Spleen (tissue), 11 donors: ENCODE results near the gene ACTN2. TPM values are rescaled to one million over a fixed set of nuclear protein-coding genes. Genes with fewer than 3 reads are reported as not detected.
A peak's percentile ranks its signal among the peaks of the same experiment; 100 is the strongest.

Experiments
- DNase-seq: peaks from one replicate; pipeline ENCODE4 v3.0.0-alpha.2; 2020
- H3K27ac ChIP-seq, 8 donors: fragments of 200-600 bp; sonication (generic) in 7 of 8; 1 replicate in 4 of 8; 2 replicates in 4 of 8; pipeline versions ENCODE4 v1.5.0 to v1.8.0; 2016 to 2021; ENCODE audit warnings: inconsistent platforms in 4 of 8, mild to moderate bottlenecking in 4 of 8, moderate library complexity in 1 of 8
- H3K27me3 ChIP-seq, 7 donors: fragments of 200-600 bp; sonication (generic) in 6 of 7; replicated peaks in 1 of 7; 1 replicate in 4 of 7; 2 replicates in 3 of 7; pipeline versions ENCODE4 v1.5.0 to v1.8.0; 2016 to 2021; ENCODE audit warnings: inconsistent platforms in 3 of 7, mild to moderate bottlenecking in 1 of 7
- H3K36me3 ChIP-seq, 6 donors: fragments of 200-600 bp; sonication (generic) in 5 of 6; 1 replicate in 4 of 6; 2 replicates in 2 of 6; pipeline versions ENCODE4 v1.5.0 to v1.8.0; 2016 to 2021; ENCODE audit warnings: inconsistent platforms in 2 of 6
- H3K4me1 ChIP-seq, 6 donors: fragments of 200-600 bp; sonication (generic) in 5 of 6; 1 replicate in 3 of 6; 2 replicates in 3 of 6; pipeline versions ENCODE4 v1.5.0 to v1.8.0; 2016 to 2021; ENCODE audit warnings: inconsistent platforms in 3 of 6
- H3K4me3 ChIP-seq, 8 donors: fragments of 200-600 bp; sonication (generic) in 7 of 8; 1 replicate in 4 of 8; 2 replicates in 4 of 8; pipeline versions ENCODE4 v1.5.0 to v1.8.0; 2016 to 2021; ENCODE audit warnings: inconsistent platforms in 4 of 8, mild to moderate bottlenecking in 4 of 8, moderate library complexity in 2 of 8
- H3K9me3 ChIP-seq, 8 donors: fragments of 200-600 bp; sonication (generic) in 7 of 8; 1 replicate in 4 of 8; 2 replicates in 4 of 8; pipeline versions ENCODE4 v1.5.0 to v1.8.0; 2016 to 2021; ENCODE audit warnings: inconsistent platforms in 4 of 8
- POLR2A ChIP-seq, 3 donors: fragments of 450-650 bp; IDR thresholded peaks; one replicate each; pipeline ENCODE4 v1.5.1; 2017; ENCODE audit warnings: antibody characterized with exemption in 3 of 3, mild to moderate bottlenecking in 1 of 3
- POLR2AphosphoS5 ChIP-seq, 3 donors: sonication (generic); formaldehyde crosslinking; IDR thresholded peaks; one replicate each; pipeline ENCODE4 v1.5.1; 2017; ENCODE audit warnings: antibody characterized with exemption in 3 of 3
- WGBS, 5 donors: extraction: QIAGEN DNeasy Blood & Tissue Kit in 3 of 5; methylation state at CpG; one replicate each; pipeline versions ENCODE4 v1.1.5 to v1.1.7; 2013 to 2018; 5-methylcytosine and 5-hydroxymethylcytosine counted together
- intact Hi-C: fragments of 100-400 bp; cut with DNase I; formaldehyde crosslinking; loops from one replicate; pipeline ENCODE4 v1.15.0; 2023; ENCODE audit warnings: low total_unique reads
- polyA plus RNA-seq, 3 donors: library from polyadenylated mRNA; stranded (reverse); fragments of 200-250 nt; gene quantifications; one replicate each; pipeline ENCODE4 v1.2.1, GENCODE V29; 2013
- total RNA-seq, 7 donors: library from RNA; depleted of rRNA in 3 of 7; stranded (reverse); fragments of >200 nt in 3 of 7; fragmentation: NEBNext Ultra II Directional in 4 of 7; extraction: Animal tissue kit (Norgen Biotek cat#: 25700) in 4 of 7; gene quantifications; one replicate each; pipeline versions ENCODE4 v1.1.0 to v1.2.1, GENCODE V29; 2016 to 2021
- TF ChIP-seq, protein P1 (sequence below), 11 experiments: fragments of 200-600 bp in 7 of 11; fragments of 450-650 bp in 4 of 11; sonication (generic) in 4 of 11; IDR thresholded peaks in 8 of 11; conservative IDR thresholded peaks in 3 of 11; 1 replicate in 7 of 11; 2 replicates in 4 of 11; pipeline versions ENCODE4 v1.4.0 to v1.8.0; 2016 to 2021; ENCODE audit warnings: antibody characterized with exemption in 11 of 11, inconsistent platforms in 4 of 11, mild to moderate bottlenecking in 1 of 11
- donor health status: healthy with polysubstance abuse.
- donor health status: DM: no; HTN: no; CAD: no; lungs with moderate emphysema.
- donor health status: DM: no; HTN: no; CAD: no.
- donor health status: Bipolar disorder and iron deficiency.
- donor health status: healthy.
- donor health status: DM: no; HTN: no; CAD: no.
- donor health status: DM: yes; HTN: yes; CAD: no.

The ACTN2 gene
- total and polyA plus RNA-seq, 10 donors, result 0.19 to 1.5 (median 0.64) TPM; not detected in 4

DNA sequence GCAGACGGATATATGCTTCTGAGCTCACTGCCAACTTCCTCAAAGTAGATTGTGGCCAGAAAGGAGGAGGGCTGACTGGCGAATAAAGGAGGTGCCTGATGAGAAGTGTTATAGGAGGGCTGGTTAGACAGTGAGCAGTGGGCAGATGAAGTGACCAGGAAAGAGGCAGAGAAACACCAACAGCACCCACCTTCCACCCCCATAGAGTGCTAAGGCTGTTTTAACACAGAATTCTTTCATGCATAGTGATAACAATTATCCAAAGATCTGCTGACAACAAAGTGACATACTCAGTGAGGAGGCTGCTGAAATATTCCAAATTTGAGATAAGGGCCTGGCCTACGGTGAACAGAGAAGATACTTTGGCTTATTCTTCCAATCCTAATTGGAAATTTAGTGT is 87.6 kb downstream of the ACTN2 start:
- TF ChIP-seq POLR2A (IDR thresholded peaks at IDR 0.05) (no peak), POLR2AphosphoS5 (IDR thresholded peaks at IDR 0.05) (no peak)
- TF ChIP-seq, protein P1, sequence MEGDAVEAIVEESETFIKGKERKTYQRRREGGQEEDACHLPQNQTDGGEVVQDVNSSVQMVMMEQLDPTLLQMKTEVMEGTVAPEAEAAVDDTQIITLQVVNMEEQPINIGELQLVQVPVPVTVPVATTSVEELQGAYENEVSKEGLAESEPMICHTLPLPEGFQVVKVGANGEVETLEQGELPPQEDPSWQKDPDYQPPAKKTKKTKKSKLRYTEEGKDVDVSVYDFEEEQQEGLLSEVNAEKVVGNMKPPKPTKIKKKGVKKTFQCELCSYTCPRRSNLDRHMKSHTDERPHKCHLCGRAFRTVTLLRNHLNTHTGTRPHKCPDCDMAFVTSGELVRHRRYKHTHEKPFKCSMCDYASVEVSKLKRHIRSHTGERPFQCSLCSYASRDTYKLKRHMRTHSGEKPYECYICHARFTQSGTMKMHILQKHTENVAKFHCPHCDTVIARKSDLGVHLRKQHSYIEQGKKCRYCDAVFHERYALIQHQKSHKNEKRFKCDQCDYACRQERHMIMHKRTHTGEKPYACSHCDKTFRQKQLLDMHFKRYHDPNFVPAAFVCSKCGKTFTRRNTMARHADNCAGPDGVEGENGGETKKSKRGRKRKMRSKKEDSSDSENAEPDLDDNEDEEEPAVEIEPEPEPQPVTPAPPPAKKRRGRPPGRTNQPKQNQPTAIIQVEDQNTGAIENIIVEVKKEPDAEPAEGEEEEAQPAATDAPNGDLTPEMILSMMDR (IDR thresholded peaks at IDR 0.05 in 8 of 11, conservative IDR thresholded peaks at IDR 0.05 in 3 of 11), result no peak
- no peaks in the 10 kb centered on the region for H3K36me3 ChIP-seq
- 58 to 79% (median 63%) methylated on average over 3 of the region's 3 CpGs for WGBS, 5 donors
- no peak overlapping the region for H3K4me3 ChIP-seq
- H3K27me3 ChIP-seq, result peaks cover 0 to 22% (median 0%) of the 10 kb centered on the region in 7 donors
- H3K9me3 ChIP-seq, result peaks cover 0 to 8% (median 4%) of the 10 kb centered on the region in 8 donors
- DNase-seq, result no peak
- no peaks in the 10 kb centered on the region for H3K4me1 ChIP-seq
- intact Hi-C loops, result no loop called here
- H3K27ac ChIP-seq, result no peak overlapping the region

DNA sequence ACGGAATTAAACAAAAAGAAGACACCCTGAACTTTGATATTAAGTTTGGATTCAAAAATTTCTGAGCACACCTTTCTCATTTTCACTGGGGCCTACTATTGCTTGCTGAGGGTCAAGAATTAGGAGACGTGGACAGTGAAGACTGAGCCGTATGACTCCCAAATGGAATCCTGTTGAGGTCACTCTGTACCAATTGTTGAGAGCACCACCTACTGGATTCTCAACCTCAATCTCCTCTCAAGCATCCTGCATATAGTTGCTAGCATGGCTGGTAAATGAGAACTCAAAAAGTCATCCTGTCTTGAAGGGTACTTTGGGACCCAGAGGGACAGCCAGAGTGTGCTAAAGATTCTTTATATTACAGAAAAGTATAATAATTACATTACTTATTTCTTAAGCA is 88.6 kb downstream of the ACTN2 start:
- TF ChIP-seq, protein P1 (IDR thresholded peaks at IDR 0.05 in 8 of 11, conservative IDR thresholded peaks at IDR 0.05 in 3 of 11), result peak in 1 of 11 experiments; percentile 15
- no peak for TF ChIP-seq POLR2AphosphoS5 (IDR thresholded peaks at IDR 0.05)
- Histone ChIP-seq H3K9me3 (peaks cover 0 to 18% (median 13%) of the 10 kb centered on the region in 8 donors), H3K36me3 (no peaks in the 10 kb centered on the region), H3K4me1 (no peaks in the 10 kb centered on the region), H3K27me3 (peaks cover 0 to 14% (median 0%) of the 10 kb centered on the region in 7 donors), H3K27ac (no peak overlapping the region), H3K4me3 (no peak overlapping the region)
- DNase-seq, result no peak
- intact Hi-C loops, result no loop called here
- 57 to 71% (median 68%) methylated on average over 3 of the region's 3 CpGs for WGBS, 5 donors

DNA sequence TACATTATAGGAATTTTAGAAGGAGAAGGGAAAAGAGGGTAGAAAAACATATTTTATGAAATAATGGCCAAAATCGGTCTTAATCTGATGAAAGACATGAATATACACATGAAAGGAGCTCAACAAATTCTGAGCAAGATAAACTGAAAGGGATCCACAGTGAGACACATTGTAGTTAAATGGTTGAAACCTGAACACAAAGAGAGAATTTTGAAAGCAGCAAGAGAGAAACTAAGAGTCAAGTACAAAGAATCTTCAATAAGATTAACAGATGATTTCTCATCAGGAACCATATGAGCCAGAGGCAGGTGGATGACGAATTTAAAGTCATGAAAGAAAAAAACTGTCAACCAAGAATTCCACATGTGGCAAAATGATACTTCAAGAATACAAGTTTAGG is 93.0 kb downstream of the ACTN2 start:
- no peak overlapping the region for H3K4me3 ChIP-seq
- peaks cover 0 to 12% (median 0%) of the 10 kb centered on the region in 7 donors for H3K27me3 ChIP-seq
- no peak overlapping the region for H3K27ac ChIP-seq
- H3K36me3 ChIP-seq, result no peaks in the 10 kb centered on the region
- DNase-seq, result no peak
- TF ChIP-seq POLR2AphosphoS5 (IDR thresholded peaks at IDR 0.05) (no peak), POLR2A (IDR thresholded peaks at IDR 0.05) (no peak)
- TF ChIP-seq, protein P1 (IDR thresholded peaks at IDR 0.05 in 8 of 11, conservative IDR thresholded peaks at IDR 0.05 in 3 of 11), result no peak
- no peaks in the 10 kb centered on the region for H3K4me1 ChIP-seq
- 79 to 94% (median 91%) methylated on average over 2 of the region's 2 CpGs for WGBS, 5 donors
- intact Hi-C loops, result no loop called here
- H3K9me3 ChIP-seq, result peaks cover 0 to 18% (median 14%) of the 10 kb centered on the region in 8 donors

DNA sequence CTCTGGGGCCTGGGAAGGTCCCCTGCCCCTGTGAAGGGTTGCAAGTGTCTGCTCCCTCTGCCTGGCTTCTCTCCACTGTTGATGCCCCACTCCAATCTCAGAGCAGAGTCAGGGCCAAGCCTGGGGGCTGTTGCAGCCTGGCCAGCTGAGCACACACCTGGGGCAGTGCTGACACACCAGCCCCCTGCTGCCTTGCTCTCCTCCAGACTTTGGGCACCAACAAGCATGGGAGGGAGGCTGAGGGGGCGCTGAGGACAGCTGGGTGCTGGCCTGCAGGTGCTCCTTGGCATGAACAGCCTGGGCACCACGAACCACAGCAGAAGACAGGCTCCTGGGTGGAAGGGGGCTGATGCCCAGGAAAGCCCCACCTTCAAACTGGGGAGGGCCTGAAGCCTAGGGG is 99.2 kb downstream of the ACTN2 start:
- no peaks in the 10 kb centered on the region for H3K36me3 ChIP-seq
- WGBS, 5 donors, result 65 to 79% (median 76%) methylated on average over 2 of the region's 2 CpGs; no CpG with 5 or more reads in 2 of the 5 donors
- DNase-seq, result no peak
- H3K4me1 ChIP-seq, result no peaks in the 10 kb centered on the region
- no peak overlapping the region for H3K4me3 ChIP-seq
- intact Hi-C loops, result no loop called here
- peaks cover 0 to 5% (median 0%) of the 10 kb centered on the region in 8 donors for H3K9me3 ChIP-seq
- H3K27ac ChIP-seq, result no peak overlapping the region
- H3K27me3 ChIP-seq, result peaks cover 0 to 3% (median 0%) of the 10 kb centered on the region in 7 donors
- TF ChIP-seq, protein P1 (IDR thresholded peaks at IDR 0.05 in 8 of 11, conservative IDR thresholded peaks at IDR 0.05 in 3 of 11), result no peak
- TF ChIP-seq POLR2AphosphoS5 (IDR thresholded peaks at IDR 0.05) (no peak), POLR2A (IDR thresholded peaks at IDR 0.05) (no peak)
